ENCODE results near the gene TRRAP.

Gene TRRAP

DNA sequence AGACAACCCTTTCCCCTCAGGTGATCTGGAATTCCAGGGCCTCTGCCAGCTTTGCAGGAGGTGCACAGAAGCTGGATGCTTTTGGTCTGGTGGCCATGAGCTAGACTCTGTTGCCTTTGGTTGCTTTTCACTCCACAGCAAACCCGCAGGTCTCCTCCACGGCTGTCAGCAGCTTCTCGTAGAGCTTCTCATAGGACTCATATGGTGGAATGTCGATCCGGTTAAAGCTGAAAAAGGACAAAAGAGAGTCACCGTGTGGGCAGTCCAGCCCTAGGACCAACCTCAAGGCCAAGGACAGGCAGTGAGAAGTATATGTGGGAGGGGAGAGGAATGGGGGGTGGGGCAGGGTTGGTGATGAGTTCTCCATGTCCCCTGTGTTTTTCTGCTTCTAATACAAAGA lies 152.1 kb downstream of the TRRAP start:
- H3K23ac ChIP-seq (ENCODE audit: low read depth, low read length, poor library complexity): no peak overlapping the region
- H3K36me3 ChIP-seq (replicated peaks in 1 of 2; ENCODE audit: control insufficient read depth in 2 of 2, insufficient read depth in 2 of 2, low read length in 2 of 2): peaks cover 56 to 89% of the 10 kb centered on the region in 2 donors
- DNase-seq (ENCODE audit: low spot score): no peak

GRCh38 chr7:99030951-99031350 lies 152.6 kb downstream of the TRRAP start:
- H2BK5ac ChIP-seq (ENCODE audit: low read length): no peak overlapping the region
- no peak overlapping the region for H3K4me3 ChIP-seq (ENCODE audit: low read length in 2 of 2)
- H3K9me3 ChIP-seq (replicated peaks in 1 of 2; ENCODE audit: control insufficient read depth in 2 of 2, insufficient read depth in 1 of 2, low read depth in 1 of 2, low read length in 2 of 2): peaks cover 10 to 11% of the 10 kb centered on the region in 2 donors
- H3K4me2 ChIP-seq (ENCODE audit: insufficient read depth, low read length, poor library complexity, severe bottlenecking): no peak overlapping the region
- peaks cover 61 to 89% of the 10 kb centered on the region in 2 donors for H3K36me3 ChIP-seq (replicated peaks in 1 of 2; ENCODE audit: control insufficient read depth in 2 of 2, insufficient read depth in 2 of 2, low read length in 2 of 2)
- H4K8ac ChIP-seq (ENCODE audit: low read depth, low read length): no peak overlapping the region
- no peak overlapping the region for H2AFZ ChIP-seq (ENCODE audit: low read length)
- no peak overlapping the region for H2BK15ac ChIP-seq (ENCODE audit: low read length)
- no peak overlapping the region for H3K23ac ChIP-seq (ENCODE audit: low read depth, low read length, poor library complexity)
- no peak overlapping the region for H3K27ac ChIP-seq (replicated peaks; ENCODE audit: low read length)
- WGBS, 2 donors (ENCODE audit: extremely low coverage in 2 of 2, insufficient read length in 2 of 2, insufficient replicate concordance in 1 of 2): no CpG with 5 or more reads among the region's 5 CpGs
- DNase-seq (ENCODE audit: low spot score): no peak
- no peak overlapping the region for H3K18ac ChIP-seq (ENCODE audit: low read length)
- H3K4me1 ChIP-seq (ENCODE audit: control insufficient read depth in 2 of 2, insufficient read depth in 1 of 2, low read depth in 1 of 2, low read length in 2 of 2): no peaks in the 10 kb centered on the region
- H4K91ac ChIP-seq (ENCODE audit: low read depth, low read length, poor library complexity): no peak overlapping the region
- H3K14ac ChIP-seq (ENCODE audit: low read length): no peak overlapping the region
- H2BK120ac ChIP-seq (ENCODE audit: low read depth, low read length): no peak overlapping the region
- no peaks in the 10 kb centered on the region for H3K27me3 ChIP-seq (ENCODE audit: control insufficient read depth in 3 of 3, insufficient read depth in 3 of 3, low read depth in 1 of 3, low read length in 3 of 3)
- H2AK5ac ChIP-seq (ENCODE audit: low read depth, low read length): no peak overlapping the region
- H3K9ac ChIP-seq (ENCODE audit: low read depth, low read length, poor library complexity): no peak overlapping the region
- no peak overlapping the region for H3K4ac ChIP-seq (ENCODE audit: low read length)
- H2BK12ac ChIP-seq (ENCODE audit: low read length): no peak overlapping the region
- H3K79me1 ChIP-seq (ENCODE audit: low read depth, low read length): no peaks in the 10 kb centered on the region

More for the DNA sequence above, 152.1 kb downstream of the TRRAP start:
- no peaks in the 10 kb centered on the region for H3K79me1 ChIP-seq (ENCODE audit: low read depth, low read length)
- no peak overlapping the region for H3K4ac ChIP-seq (ENCODE audit: low read length)
- H2BK120ac ChIP-seq (ENCODE audit: low read depth, low read length): no peak overlapping the region
- H3K4me3 ChIP-seq (ENCODE audit: low read length in 2 of 2): no peak overlapping the region
- no peak overlapping the region for H2AK5ac ChIP-seq (ENCODE audit: low read depth, low read length)
- no peak overlapping the region for H2BK12ac ChIP-seq (ENCODE audit: low read length)
- H3K9ac ChIP-seq (ENCODE audit: low read depth, low read length, poor library complexity): no peak overlapping the region
- H4K8ac ChIP-seq (ENCODE audit: low read depth, low read length): no peak overlapping the region
- H3K14ac ChIP-seq (ENCODE audit: low read length): no peak overlapping the region
- H3K4me1 ChIP-seq (ENCODE audit: control insufficient read depth in 2 of 2, insufficient read depth in 1 of 2, low read depth in 1 of 2, low read length in 2 of 2): no peaks in the 10 kb centered on the region
- H2BK15ac ChIP-seq (ENCODE audit: low read length): no peak overlapping the region
- H3K27ac ChIP-seq (replicated peaks; ENCODE audit: low read length): no peak overlapping the region
- no peak overlapping the region for H4K91ac ChIP-seq (ENCODE audit: low read depth, low read length, poor library complexity)
- H3K9me3 ChIP-seq (replicated peaks in 1 of 2; ENCODE audit: control insufficient read depth in 2 of 2, insufficient read depth in 1 of 2, low read depth in 1 of 2, low read length in 2 of 2): peaks cover 10 to 11% of the 10 kb centered on the region in 2 donors
- H3K18ac ChIP-seq (ENCODE audit: low read length): no peak overlapping the region
- no peak overlapping the region for H3K4me2 ChIP-seq (ENCODE audit: insufficient read depth, low read length, poor library complexity, severe bottlenecking)
- H2AFZ ChIP-seq (ENCODE audit: low read length): no peak overlapping the region
- no peaks in the 10 kb centered on the region for H3K27me3 ChIP-seq (ENCODE audit: control insufficient read depth in 3 of 3, insufficient read depth in 3 of 3, low read depth in 1 of 3, low read length in 3 of 3)
- WGBS, 2 donors (ENCODE audit: extremely low coverage in 2 of 2, insufficient read length in 2 of 2, insufficient replicate concordance in 1 of 2): no CpG with 5 or more reads among the region's 6 CpGs
- no peak overlapping the region for H2BK5ac ChIP-seq (ENCODE audit: low read length)

DNA sequence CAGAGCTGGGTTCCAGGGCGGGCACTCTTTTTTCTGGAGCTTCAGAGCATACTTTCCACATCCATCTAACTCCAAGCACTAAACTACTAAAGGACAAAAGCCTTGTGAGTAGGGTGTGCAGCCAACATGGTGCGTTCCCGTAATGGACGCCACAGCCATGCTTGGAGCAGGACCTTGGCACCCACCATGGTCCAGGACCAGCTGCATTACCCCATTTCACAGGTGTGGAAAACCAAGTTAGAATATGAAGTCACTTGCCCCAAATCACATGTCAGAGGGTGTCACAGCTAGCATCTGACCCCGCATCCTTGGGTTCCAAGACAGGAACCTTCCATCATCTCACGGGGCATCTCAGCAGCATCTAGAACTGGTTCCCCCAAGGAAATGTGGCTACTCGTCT lies 153.2 kb downstream of the TRRAP start:
- no peak overlapping the region for H3K4me3 ChIP-seq (ENCODE audit: low read length in 2 of 2)
- no peak overlapping the region for H2BK120ac ChIP-seq (ENCODE audit: low read depth, low read length)
- WGBS, 2 donors (ENCODE audit: extremely low coverage in 2 of 2, insufficient read length in 2 of 2, insufficient replicate concordance in 1 of 2): no CpG with 5 or more reads among the region's 7 CpGs
- H4K91ac ChIP-seq (ENCODE audit: low read depth, low read length, poor library complexity): no peak overlapping the region
- H3K9ac ChIP-seq (ENCODE audit: low read depth, low read length, poor library complexity): no peak overlapping the region
- no peaks in the 10 kb centered on the region for H3K4me1 ChIP-seq (ENCODE audit: control insufficient read depth in 2 of 2, insufficient read depth in 1 of 2, low read depth in 1 of 2, low read length in 2 of 2)
- no peak overlapping the region for H3K27ac ChIP-seq (replicated peaks; ENCODE audit: low read length)
- H3K4ac ChIP-seq (ENCODE audit: low read length): no peak overlapping the region
- no peak overlapping the region for H2BK15ac ChIP-seq (ENCODE audit: low read length)
- H2BK5ac ChIP-seq (ENCODE audit: low read length): no peak overlapping the region
- DNase-seq (ENCODE audit: low spot score): no peak
- peaks cover 10 to 11% of the 10 kb centered on the region in 2 donors for H3K9me3 ChIP-seq (replicated peaks in 1 of 2; ENCODE audit: control insufficient read depth in 2 of 2, insufficient read depth in 1 of 2, low read depth in 1 of 2, low read length in 2 of 2)
- no peak overlapping the region for H4K8ac ChIP-seq (ENCODE audit: low read depth, low read length)
- no peaks in the 10 kb centered on the region for H3K79me1 ChIP-seq (ENCODE audit: low read depth, low read length)
- no peak overlapping the region for H2BK12ac ChIP-seq (ENCODE audit: low read length)
- no peaks in the 10 kb centered on the region for H3K27me3 ChIP-seq (ENCODE audit: control insufficient read depth in 3 of 3, insufficient read depth in 3 of 3, low read depth in 1 of 3, low read length in 3 of 3)
- H3K14ac ChIP-seq (ENCODE audit: low read length): no peak overlapping the region
- H2AK5ac ChIP-seq (ENCODE audit: low read depth, low read length): no peak overlapping the region
- H3K4me2 ChIP-seq (ENCODE audit: insufficient read depth, low read length, poor library complexity, severe bottlenecking): no peak overlapping the region
- peaks cover 65 to 93% of the 10 kb centered on the region in 2 donors for H3K36me3 ChIP-seq (replicated peaks in 1 of 2; ENCODE audit: control insufficient read depth in 2 of 2, insufficient read depth in 2 of 2, low read length in 2 of 2)
- no peak overlapping the region for H2AFZ ChIP-seq (ENCODE audit: low read length)
- no peak overlapping the region for H3K18ac ChIP-seq (ENCODE audit: low read length)
- H3K23ac ChIP-seq (ENCODE audit: low read depth, low read length, poor library complexity): no peak overlapping the region

- H3K79me1 ChIP-seq (ENCODE audit: low read depth, low read length): no peaks in the 10 kb centered on the region
- H3K9me3 ChIP-seq (replicated peaks in 1 of 2; ENCODE audit: control insufficient read depth in 2 of 2, insufficient read depth in 1 of 2, low read depth in 1 of 2, low read length in 2 of 2): peaks cover 10 to 11% of the 10 kb centered on the region in 2 donors
- no peak overlapping the region for H2AFZ ChIP-seq (ENCODE audit: low read length)
- H3K18ac ChIP-seq (ENCODE audit: low read length): no peak overlapping the region
- no peak overlapping the region for H3K4me2 ChIP-seq (ENCODE audit: insufficient read depth, low read length, poor library complexity, severe bottlenecking)
- H2BK120ac ChIP-seq (ENCODE audit: low read depth, low read length): no peak overlapping the region
- H3K4ac ChIP-seq (ENCODE audit: low read length): no peak overlapping the region
- H3K14ac ChIP-seq (ENCODE audit: low read length): no peak overlapping the region
- H2BK5ac ChIP-seq (ENCODE audit: low read length): no peak overlapping the region
- no peak overlapping the region for H3K9ac ChIP-seq (ENCODE audit: low read depth, low read length, poor library complexity)
- H3K27me3 ChIP-seq (ENCODE audit: control insufficient read depth in 3 of 3, insufficient read depth in 3 of 3, low read depth in 1 of 3, low read length in 3 of 3): no peaks in the 10 kb centered on the region
- no peak overlapping the region for H3K23ac ChIP-seq (ENCODE audit: low read depth, low read length, poor library complexity)
- H4K91ac ChIP-seq (ENCODE audit: low read depth, low read length, poor library complexity): no peak overlapping the region
- no CpG with 5 or more reads among the region's 15 CpGs for WGBS, 2 donors (ENCODE audit: extremely low coverage in 2 of 2, insufficient read length in 2 of 2, insufficient replicate concordance in 1 of 2)
- peaks cover 75 to 99% of the 10 kb centered on the region in 2 donors for H3K36me3 ChIP-seq (replicated peaks in 1 of 2; ENCODE audit: control insufficient read depth in 2 of 2, insufficient read depth in 2 of 2, low read length in 2 of 2)
- H4K8ac ChIP-seq (ENCODE audit: low read depth, low read length): no peak overlapping the region
- no peak for DNase-seq (ENCODE audit: low spot score)
- no peaks in the 10 kb centered on the region for H3K4me1 ChIP-seq (ENCODE audit: control insufficient read depth in 2 of 2, insufficient read depth in 1 of 2, low read depth in 1 of 2, low read length in 2 of 2)
- H3K27ac ChIP-seq (replicated peaks; ENCODE audit: low read length): no peak overlapping the region
- H2AK5ac ChIP-seq (ENCODE audit: low read depth, low read length): no peak overlapping the region
- no peak overlapping the region for H2BK12ac ChIP-seq (ENCODE audit: low read length)
- no peak overlapping the region for H3K4me3 ChIP-seq (ENCODE audit: low read length in 2 of 2)
- H2BK15ac ChIP-seq (ENCODE audit: low read length): no peak overlapping the region
Observed at GRCh38 chr7:99032928-99033327, 154.6 kb downstream of the TRRAP start.
